Keratinocyte (primary cell): ENCODE results near the gene CSMD2. TPM values are rescaled to one million over a fixed set of nuclear protein-coding genes. Genes with fewer than 3 reads are reported as not detected.

Source experiments
- DNase-seq: peaks from one replicate; pipeline ENCODE4 v3.0.0-alpha.2; 2011; ENCODE audit warnings: low read depth, missing footprints, low spot score
- FAIRE-seq: peaks from 2 replicates; lab custom pipeline; 2011; peaks lifted over from hg19 to GRCh38; lab: Jason Lieb, UNC
- H2AFZ ChIP-seq: 2 replicates; pipeline ENCODE4 v1.6.0; 2012; ENCODE audit warnings: low read length, control low read depth, inconsistent platforms; ENCODE audit not compliant: control insufficient read depth
- H3K27ac ChIP-seq: 2 replicates; pipeline ENCODE4 v1.5.1; 2011; ENCODE audit warnings: low read length; ENCODE audit not compliant: control insufficient read depth, insufficient read depth
- H3K27me3 ChIP-seq: 3 replicates; pipeline ENCODE4 v1.6.0; 2011; ENCODE audit warnings: low read length; ENCODE audit not compliant: control insufficient read depth, insufficient read depth; ENCODE audit errors: extremely low read depth
- H3K36me3 ChIP-seq, 2 experiments: 2 replicates in 1 of 2; 3 replicates in 1 of 2; pipeline ENCODE4 v1.5.1; 2011; ENCODE audit warnings: low read length in 2 of 2, mild to moderate bottlenecking in 1 of 2; ENCODE audit not compliant: control insufficient read depth in 2 of 2, insufficient read depth in 2 of 2; ENCODE audit errors: extremely low read depth in 1 of 2
- H3K4me1 ChIP-seq: 3 replicates; pipeline ENCODE4 v1.5.1; 2011; ENCODE audit warnings: low read length; ENCODE audit not compliant: control insufficient read depth, insufficient read depth; ENCODE audit errors: extremely low read depth
- H3K4me2 ChIP-seq: 3 replicates; pipeline ENCODE4 v1.6.0; 2011; ENCODE audit warnings: low read depth, low read length; ENCODE audit not compliant: control insufficient read depth, insufficient read depth; ENCODE audit errors: extremely low read depth
- H3K4me3 ChIP-seq, 3 experiments: fragments of 200-600 bp in 1 of 3; sonication (generic) in 1 of 3; 2 replicates in 2 of 3; 3 replicates in 1 of 3; pipeline ENCODE4 v1.5.1; 2011 to 2016; ENCODE audit warnings: low read length in 3 of 3, mild to moderate bottlenecking in 3 of 3, control low read depth in 2 of 3, inconsistent platforms in 1 of 3, low read depth in 1 of 3, mixed read lengths in 1 of 3, mixed run types in 1 of 3, moderate library complexity in 1 of 3; ENCODE audit not compliant: control insufficient read depth in 2 of 3, insufficient read depth in 2 of 3; ENCODE audit errors: extremely low read depth in 1 of 3
- H3K79me2 ChIP-seq: 2 replicates; pipeline ENCODE4 v1.6.0; 2012; ENCODE audit warnings: low read length; ENCODE audit not compliant: control insufficient read depth, insufficient read depth
- H3K9ac ChIP-seq: 3 replicates; pipeline ENCODE4 v1.6.0; 2011; ENCODE audit warnings: low read length; ENCODE audit not compliant: control insufficient read depth, insufficient read depth; ENCODE audit errors: extremely low read depth
- H3K9me1 ChIP-seq: 3 replicates; pipeline ENCODE4 v1.6.0; 2011; ENCODE audit warnings: low read length; ENCODE audit not compliant: control insufficient read depth, insufficient read depth; ENCODE audit errors: extremely low read depth
- H3K9me3 ChIP-seq: 2 replicates; pipeline ENCODE4 v1.5.1; 2012; ENCODE audit warnings: low read depth, low read length; ENCODE audit not compliant: control insufficient read depth
- H4K20me1 ChIP-seq: 3 replicates; pipeline ENCODE4 v1.6.0; 2011; ENCODE audit warnings: low read length; ENCODE audit not compliant: control insufficient read depth, insufficient read depth; ENCODE audit errors: extremely low read depth
- EZH2 ChIP-seq: IDR thresholded peaks from one replicate; pipeline ENCODE4 v1.6.1; 2012; ENCODE audit warnings: inconsistent platforms, mild to moderate bottlenecking, low read length, moderate library complexity
- dilution Hi-C: fragments of 300-500 bp; cut with MboI; formaldehyde crosslinking; loops from one replicate; pipeline ENCODE4 v1.7.0; 2020; ENCODE audit warnings: low sequenced_read_pairs; ENCODE audit not compliant: extremely low pct_ligation_motif_present
- polyA plus RNA-seq, 5 experiments: library from polyadenylated mRNA; depleted of rRNA in 3 of 5; stranded (reverse) in 3 of 5; stranded (forward) in 1 of 5; unstranded in 1 of 5; fragments of >200 nt; gene quantifications; 1 replicate in 1 of 5; 2 replicates in 3 of 5; 3 replicates in 1 of 5; pipeline versions ENCODE4 v1.2.1 to v1.2.3, GENCODE V29; 2011 to 2012; ENCODE audit warnings: missing spikeins in 2 of 5, low read depth in 1 of 5, low replicate concordance in 1 of 5
- TF ChIP-seq, protein P1 (sequence below), 3 experiments: IDR thresholded peaks in 1 of 3; conservative IDR thresholded peaks in 1 of 3; optimal IDR thresholded peaks in 1 of 3; 2 replicates in 2 of 3; 3 replicates in 1 of 3; pipeline versions ENCODE3 to v1.5.1; 2011; ENCODE audit warnings: low read length in 3 of 3, mild to moderate bottlenecking in 3 of 3, moderate library complexity in 2 of 3, control low read depth in 1 of 3, inconsistent platforms in 1 of 3; ENCODE audit not compliant: insufficient read depth in 2 of 3; ENCODE audit errors: extremely low read depth in 1 of 3

Gene CSMD2
- polyA plus RNA-seq, 1 donor (not counting 4 experiments of a cell fraction or from before 2014, with no cell fraction given), result 2.0 TPM

DNA sequence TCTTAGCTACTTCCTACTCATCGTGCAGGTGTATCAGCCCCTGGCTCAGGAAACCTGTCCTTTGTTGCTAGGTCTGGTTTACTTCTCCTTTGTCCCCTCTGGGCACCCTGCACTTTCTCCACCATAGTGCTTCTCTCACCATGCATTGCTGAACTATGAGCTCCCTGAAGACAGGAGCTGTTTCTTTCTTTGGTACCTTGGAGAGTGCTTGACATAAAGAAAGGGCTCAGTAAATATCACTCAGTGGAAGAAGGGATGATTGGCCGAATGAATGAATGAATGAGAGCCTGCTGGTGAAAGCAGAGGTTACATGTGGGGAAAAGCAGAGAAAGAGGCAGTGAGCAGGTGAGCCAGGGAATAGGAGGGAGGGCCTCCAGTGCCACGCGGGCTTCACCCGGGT, 310.9 kb downstream of the CSMD2 start:
- dilution Hi-C loops, result no loop called here
- H3K4me3 ChIP-seq, result no peak overlapping the region
- H3K27me3 ChIP-seq, result no peaks in the 10 kb centered on the region
- TF ChIP-seq EZH2, result no peak
- TF ChIP-seq, protein P1, sequence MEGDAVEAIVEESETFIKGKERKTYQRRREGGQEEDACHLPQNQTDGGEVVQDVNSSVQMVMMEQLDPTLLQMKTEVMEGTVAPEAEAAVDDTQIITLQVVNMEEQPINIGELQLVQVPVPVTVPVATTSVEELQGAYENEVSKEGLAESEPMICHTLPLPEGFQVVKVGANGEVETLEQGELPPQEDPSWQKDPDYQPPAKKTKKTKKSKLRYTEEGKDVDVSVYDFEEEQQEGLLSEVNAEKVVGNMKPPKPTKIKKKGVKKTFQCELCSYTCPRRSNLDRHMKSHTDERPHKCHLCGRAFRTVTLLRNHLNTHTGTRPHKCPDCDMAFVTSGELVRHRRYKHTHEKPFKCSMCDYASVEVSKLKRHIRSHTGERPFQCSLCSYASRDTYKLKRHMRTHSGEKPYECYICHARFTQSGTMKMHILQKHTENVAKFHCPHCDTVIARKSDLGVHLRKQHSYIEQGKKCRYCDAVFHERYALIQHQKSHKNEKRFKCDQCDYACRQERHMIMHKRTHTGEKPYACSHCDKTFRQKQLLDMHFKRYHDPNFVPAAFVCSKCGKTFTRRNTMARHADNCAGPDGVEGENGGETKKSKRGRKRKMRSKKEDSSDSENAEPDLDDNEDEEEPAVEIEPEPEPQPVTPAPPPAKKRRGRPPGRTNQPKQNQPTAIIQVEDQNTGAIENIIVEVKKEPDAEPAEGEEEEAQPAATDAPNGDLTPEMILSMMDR (optimal IDR thresholded peaks at IDR 0.05 in 1 of 3, IDR thresholded peaks at IDR 0.05 in 1 of 3, conservative IDR thresholded peaks at IDR 0.05 in 1 of 3; ENCODE audit: extremely low read depth in 1 of 3, insufficient read depth in 2 of 3, low read length in 3 of 3), result no peak
- H3K27ac ChIP-seq, result no peak overlapping the region
- H2AFZ ChIP-seq, result no peak overlapping the region
- no peaks in the 10 kb centered on the region for H3K9me1 ChIP-seq
- H3K79me2 ChIP-seq, result no peaks in the 10 kb centered on the region
- no peaks in the 10 kb centered on the region for H3K9me3 ChIP-seq
- no peaks in the 10 kb centered on the region for H3K4me1 ChIP-seq
- DNase-seq (no peak), FAIRE-seq (no peak)
- H4K20me1 ChIP-seq, result no peaks in the 10 kb centered on the region
- H3K9ac ChIP-seq, result no peak overlapping the region
- H3K4me2 ChIP-seq, result no peak overlapping the region
- no peaks in the 10 kb centered on the region for H3K36me3 ChIP-seq

DNA sequence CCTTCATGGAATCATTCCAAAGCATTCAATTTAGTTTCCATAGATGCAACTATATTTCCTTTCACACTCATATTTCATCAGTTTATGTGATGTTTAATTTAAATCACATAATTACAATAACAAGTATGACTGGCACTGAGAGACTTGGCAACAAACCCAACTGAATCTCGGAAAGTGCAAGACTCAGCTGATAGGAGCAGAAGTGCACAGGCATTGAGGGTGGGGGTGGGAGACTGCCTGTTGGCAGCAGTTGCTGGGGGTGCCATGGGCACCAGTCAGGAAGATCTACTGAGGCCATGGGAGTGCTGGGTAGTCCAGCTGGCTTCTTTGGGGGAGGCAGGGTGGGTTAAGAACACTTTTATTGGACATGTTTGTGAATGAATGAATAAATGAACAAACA, 311.6 kb downstream of the CSMD2 start:
- H3K4me1 ChIP-seq, result no peaks in the 10 kb centered on the region
- no peak overlapping the region for H3K27ac ChIP-seq
- DNase-seq (no peak), FAIRE-seq (no peak)
- H3K36me3 ChIP-seq, result no peaks in the 10 kb centered on the region
- no peak overlapping the region for H3K4me2 ChIP-seq
- no peaks in the 10 kb centered on the region for H3K9me3 ChIP-seq
- no peaks in the 10 kb centered on the region for H4K20me1 ChIP-seq
- TF ChIP-seq, protein P1 (optimal IDR thresholded peaks at IDR 0.05 in 1 of 3, IDR thresholded peaks at IDR 0.05 in 1 of 3, conservative IDR thresholded peaks at IDR 0.05 in 1 of 3; ENCODE audit: extremely low read depth in 1 of 3, insufficient read depth in 2 of 3, low read length in 3 of 3), result no peak
- no peak for TF ChIP-seq EZH2
- no peak overlapping the region for H3K4me3 ChIP-seq
- H3K9ac ChIP-seq, result no peak overlapping the region
- no peaks in the 10 kb centered on the region for H3K9me1 ChIP-seq
- H2AFZ ChIP-seq, result no peak overlapping the region
- dilution Hi-C loops, result no loop called here
- no peaks in the 10 kb centered on the region for H3K79me2 ChIP-seq
- no peaks in the 10 kb centered on the region for H3K27me3 ChIP-seq
